H1 (cell line): ENCODE results near the gene POLN. TPM values are rescaled to one million over a fixed set of nuclear protein-coding genes. Genes with fewer than 3 reads are reported as not detected.

Experiments used
- CTCF ChIA-PET: fragments of 300-600 bp; sonication (Branson Sonifier 250); formaldehyde crosslinking; loops from one replicate; lab custom pipeline; 2021; ENCODE audit not compliant: partially characterized antibody; lab: Charles Lee
- POLR2A ChIA-PET: fragments of 300-600 bp; sonication (Branson Sonifier 250); formaldehyde crosslinking; loops from one replicate; lab custom pipeline; 2021; ENCODE audit warnings: inconsistent platforms; ENCODE audit not compliant: partially characterized antibody; lab: Charles Lee
- DNase-seq, 2 experiments: peaks; one replicate each; pipeline versions ENCODE4 v3.0.0 to v3.0.0-alpha.2; 2010 to 2022; ENCODE audit warnings: low spot score in 2 of 2, low read depth in 1 of 2, mixed read lengths in 1 of 2
- FAIRE-seq: peaks from 2 replicates; lab custom pipeline; 2011; peaks lifted over from hg19 to GRCh38; lab: Jason Lieb, UNC
- H2AFZ ChIP-seq: 2 replicates; pipeline ENCODE4 v1.8.1; 2012; ENCODE audit warnings: low read length, inconsistent platforms
- H2AK5ac ChIP-seq: 2 replicates; pipeline ENCODE4 v1.6.1; 2013; ENCODE audit warnings: low read depth, low read length
- H2BK120ac ChIP-seq: replicated peaks from 2 replicates; pipeline ENCODE3; 2013; ENCODE audit warnings: low read depth, low read length, inconsistent platforms
- H2BK12ac ChIP-seq: 2 replicates; pipeline ENCODE4 v1.6.1; 2013; ENCODE audit warnings: low read depth, low read length
- H2BK15ac ChIP-seq: 2 replicates; pipeline ENCODE4 v1.6.1; 2013; ENCODE audit warnings: low read length
- H2BK20ac ChIP-seq: 2 replicates; pipeline ENCODE4 v1.6.1; 2013; ENCODE audit warnings: low read length
- H2BK5ac ChIP-seq: 2 replicates; pipeline ENCODE4 v1.6.1; 2013; ENCODE audit warnings: low read depth, low read length
- H3K14ac ChIP-seq: 2 replicates; pipeline ENCODE4 v1.6.1; 2013; ENCODE audit warnings: inconsistent platforms; ENCODE audit not compliant: insufficient read length
- H3K18ac ChIP-seq: 2 replicates; pipeline ENCODE4 v1.6.1; 2013; ENCODE audit warnings: low read length; ENCODE audit errors: extremely low read depth
- H3K23ac ChIP-seq: 2 replicates; pipeline ENCODE4 v1.6.1; 2013; ENCODE audit warnings: inconsistent platforms; ENCODE audit not compliant: insufficient read length
- H3K23me2 ChIP-seq: 2 replicates; pipeline ENCODE4 v1.6.1; 2013; ENCODE audit warnings: low read depth, low read length
- H3K27ac ChIP-seq: 2 replicates; pipeline ENCODE4 v1.6.1; 2011; ENCODE audit warnings: low read depth, low read length, inconsistent platforms
- H3K27me3 ChIP-seq, 4 experiments: replicated peaks in 1 of 4; 1 replicate in 1 of 4; 2 replicates in 3 of 4; pipeline versions ENCODE4 v1.6.1 to v1.8.1; 2011 to 2013; ENCODE audit warnings: low read length in 3 of 4, mild to moderate bottlenecking in 3 of 4, inconsistent platforms in 2 of 4, mixed read lengths in 2 of 4, moderate library complexity in 1 of 4; ENCODE audit not compliant: control insufficient read depth in 3 of 4, insufficient read depth in 3 of 4; ENCODE audit errors: extremely low read depth in 1 of 4
- H3K36me3 ChIP-seq, 4 experiments: 2 replicates each; pipeline versions ENCODE4 v1.6.1 to v1.8.1; 2011 to 2013; ENCODE audit warnings: mild to moderate bottlenecking in 4 of 4, low read length in 3 of 4, moderate library complexity in 2 of 4, control low read depth in 1 of 4, inconsistent platforms in 1 of 4; ENCODE audit not compliant: insufficient read depth in 4 of 4, control insufficient read depth in 2 of 4
- H3K4ac ChIP-seq: replicated peaks from 2 replicates; pipeline ENCODE3; 2013; ENCODE audit warnings: low read length, low read depth, mixed read lengths, inconsistent platforms; ENCODE audit not compliant: insufficient read length
- H3K4me1 ChIP-seq, 4 experiments: replicated peaks in 1 of 4; 1 replicate in 1 of 4; 2 replicates in 3 of 4; pipeline versions ENCODE4 v1.6.1 to v1.8.1; 2011 to 2013; ENCODE audit warnings: low read length in 3 of 4, inconsistent platforms in 2 of 4, mixed read lengths in 1 of 4; ENCODE audit not compliant: insufficient read depth in 4 of 4, control insufficient read depth in 3 of 4
- H3K4me2 ChIP-seq, 2 experiments: 2 replicates each; pipeline versions ENCODE4 v1.6.1 to v1.8.1; 2011 to 2013; ENCODE audit warnings: low read depth in 2 of 2, low read length in 2 of 2, control low read depth in 1 of 2, inconsistent platforms in 1 of 2, mild to moderate bottlenecking in 1 of 2; ENCODE audit not compliant: insufficient read depth in 1 of 2
- H3K4me3 ChIP-seq, 4 experiments: fragments of 200-600, 300-600 bp in 1 of 4; sonication (generic), shearing (Covaris generic), sonication (Bioruptor Twin) in 1 of 4; 2 replicates each; pipeline versions ENCODE4 v1.5.1 to v1.8.1; 2011 to 2016; ENCODE audit warnings: low read length in 4 of 4, low read depth in 3 of 4, control low read depth in 2 of 4, inconsistent platforms in 2 of 4, mild to moderate bottlenecking in 2 of 4, mixed read lengths in 1 of 4, moderate library complexity in 1 of 4; ENCODE audit not compliant: insufficient read depth in 2 of 4; ENCODE audit errors: extremely low read depth in 1 of 4
- H3K56ac ChIP-seq: replicated peaks from 2 replicates; pipeline ENCODE3; 2013; ENCODE audit warnings: low read depth, mild to moderate bottlenecking, mixed read lengths, low read length, inconsistent platforms; ENCODE audit not compliant: insufficient read length
- H3K79me1 ChIP-seq: 2 replicates; pipeline ENCODE4 v1.6.1; 2013; ENCODE audit warnings: low read depth, low read length, control low read depth
- H3K79me2 ChIP-seq, 2 experiments: 2 replicates each; pipeline versions ENCODE4 v1.6.1 to v1.8.1; 2012 to 2013; ENCODE audit warnings: low read length in 2 of 2, mild to moderate bottlenecking in 2 of 2, inconsistent platforms in 1 of 2; ENCODE audit not compliant: insufficient read depth in 2 of 2, control insufficient read depth in 1 of 2
- H3K9ac ChIP-seq, 4 experiments: replicated peaks in 1 of 4; 1 replicate in 1 of 4; 2 replicates in 3 of 4; pipeline versions ENCODE4 v1.6.1 to v1.8.1; 2011 to 2013; ENCODE audit warnings: low read depth in 3 of 4, low read length in 3 of 4, control low read depth in 2 of 4, mild to moderate bottlenecking in 2 of 4, moderate library complexity in 2 of 4, inconsistent platforms in 1 of 4; ENCODE audit errors: extremely low read depth in 1 of 4
- H3K9me3 ChIP-seq, 2 experiments: 2 replicates each; pipeline versions ENCODE4 v1.6.1 to v1.8.1; 2012 to 2013; ENCODE audit warnings: mild to moderate bottlenecking in 2 of 2, moderate library complexity in 2 of 2, control low read depth in 1 of 2, inconsistent platforms in 1 of 2, low read depth in 1 of 2, low read length in 1 of 2, mixed read lengths in 1 of 2; ENCODE audit not compliant: insufficient read depth in 2 of 2
- H4K20me1 ChIP-seq, 2 experiments: replicated peaks in 1 of 2; 2 replicates each; pipeline versions ENCODE3 to v1.8.1; 2011 to 2013; ENCODE audit warnings: inconsistent platforms in 2 of 2, low read length in 2 of 2, mild to moderate bottlenecking in 1 of 2; ENCODE audit not compliant: insufficient read depth in 2 of 2, control insufficient read depth in 1 of 2
- H4K5ac ChIP-seq: 2 replicates; pipeline ENCODE4 v1.6.1; 2013; ENCODE audit warnings: low read length, low read depth, mixed read lengths, inconsistent platforms; ENCODE audit not compliant: insufficient read length
- H4K8ac ChIP-seq: 2 replicates; pipeline ENCODE4 v1.8.0; 2013; ENCODE audit warnings: mild to moderate bottlenecking, moderate library complexity, low read length, inconsistent platforms; ENCODE audit not compliant: insufficient read depth; ENCODE audit errors: extremely low read depth
- H4K91ac ChIP-seq: replicated peaks from 2 replicates; pipeline ENCODE3; 2013; ENCODE audit warnings: low read length, mixed read lengths, inconsistent platforms; ENCODE audit not compliant: insufficient read length
- ASH2L ChIP-seq: fragments of 200-600, 300-600 bp; sonication (generic); IDR thresholded peaks from one replicate; pipeline ENCODE4 v1.7.1; 2017; ENCODE audit warnings: low read length
- BRCA1 ChIP-seq: IDR thresholded peaks from 2 replicates; pipeline ENCODE4 v1.6.1; 2012; ENCODE audit warnings: low read depth, low read length, improper control_type of control experiment
- EGR1 ChIP-seq: IDR thresholded peaks from 2 replicates; pipeline ENCODE4 v1.6.1; 2011; ENCODE audit warnings: low read depth, low read length, borderline replicate concordance
- WGBS, 2 experiments: shearing (Covaris generic) in 1 of 2; methylation state at CpG; one replicate each; pipeline versions ENCODE4 v1.1.6 to v1.1.7; 2013 to 2015; ENCODE audit warnings: low lambda C conversion rate in 2 of 2, mixed read lengths in 2 of 2, inconsistent platforms in 1 of 2, low coverage in 1 of 2, missing lambda C conversion rate in 1 of 2; ENCODE audit not compliant: insufficient replicate concordance in 2 of 2, insufficient coverage in 1 of 2, insufficient read length in 1 of 2; ENCODE audit errors: extremely low coverage in 1 of 2, missing lambda C conversion rate in 1 of 2; 5-methylcytosine and 5-hydroxymethylcytosine counted together
- polyA plus RNA-seq, 7 experiments: library from polyadenylated mRNA; depleted of rRNA in 3 of 7; stranded (reverse) in 5 of 7; unstranded in 2 of 7; fragments of >200 nt in 5 of 7; fragments of 200-250 nt in 2 of 7; gene quantifications; 1 replicate in 5 of 7; 2 replicates in 1 of 7; 4 replicates in 1 of 7; pipeline versions ENCODE4 v1.2.1 to v1.2.3, GENCODE V29; 2011 to 2013; ENCODE audit warnings: missing spikeins in 2 of 7, mixed read lengths in 2 of 7
- total RNA-seq: library from RNA; stranded (reverse); fragmentation: NEBNext Ultra II Directional; extraction: Animal tissue kit (Norgen Biotek cat#: 25700); gene quantifications from 2 replicates; pipeline ENCODE4 v1.2.1, GENCODE V29; 2021
- TF ChIP-seq, protein P1 (sequence below), 3 experiments: IDR thresholded peaks; 1 replicate in 2 of 3; 2 replicates in 1 of 3; pipeline versions ENCODE4 v1.5.1 to v1.6.1; 2011; ENCODE audit warnings: low read length in 3 of 3, mild to moderate bottlenecking in 3 of 3, inconsistent platforms in 2 of 3, low read depth in 1 of 3, moderate library complexity in 1 of 3; ENCODE audit not compliant: insufficient read depth in 1 of 3; ENCODE audit errors: control extremely low read depth in 1 of 3

The POLN gene
- total and polyA plus RNA-seq, 2 of the 8 experiments (the other 6 are each of a cell fraction or from before 2014, with no cell fraction given): 0.98 to 1.5 TPM

DNA sequence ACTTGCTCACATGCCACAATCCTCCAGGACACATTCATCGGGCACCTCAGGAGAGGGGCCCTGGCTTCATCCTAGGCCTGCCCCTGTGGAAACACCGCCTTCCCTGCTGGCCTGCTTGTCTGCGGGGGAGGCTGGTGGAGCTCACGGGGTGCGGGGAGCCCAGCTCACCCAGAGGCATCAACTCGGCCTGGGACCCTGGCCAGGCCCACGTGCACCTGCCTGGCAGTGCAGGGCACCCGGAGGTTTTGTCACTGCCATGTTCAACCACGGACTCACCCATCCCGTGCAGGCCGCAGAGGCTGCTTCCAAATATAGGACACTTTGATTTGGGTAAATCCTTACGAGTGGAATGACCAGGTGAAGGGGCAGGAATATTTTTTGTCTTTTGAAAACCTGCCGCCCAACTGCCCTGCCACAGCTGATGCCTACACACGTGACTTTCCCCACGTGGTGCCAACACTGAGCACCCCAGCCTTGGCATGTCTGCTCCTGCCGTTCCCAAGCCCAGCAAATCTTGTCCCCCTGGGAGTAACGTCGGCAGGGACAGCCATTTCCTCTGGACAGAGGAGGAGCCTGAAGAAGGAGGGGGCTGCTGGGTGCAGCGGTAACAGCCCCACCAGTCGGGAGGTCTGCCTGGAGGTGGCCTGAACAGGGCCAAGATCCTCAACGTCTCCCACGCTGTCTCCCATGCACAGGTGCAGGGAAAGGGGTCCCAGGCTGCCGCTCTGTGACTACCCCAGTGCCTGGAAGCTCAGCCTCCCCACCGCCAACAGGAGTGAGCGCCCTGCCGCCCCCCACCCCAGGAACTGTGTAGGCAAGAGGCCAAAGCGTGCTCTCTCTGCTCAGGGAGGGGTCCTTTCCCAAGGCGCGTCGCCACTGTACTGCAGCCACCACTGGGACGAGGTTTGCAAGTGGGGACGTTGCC lies 11.5 kb upstream of the POLN start:
- Histone ChIP-seq H2BK12ac (no peak overlapping the region), H3K36me3 (peaks cover 0 to 5% (median 2%) of the 10 kb centered on the region in 4 experiments; a peak in 2 of 8 replicates), H3K79me2 (no peaks in the 10 kb centered on the region), H2AFZ (no peak overlapping the region), H3K79me1 (no peaks in the 10 kb centered on the region), H3K18ac (no peak overlapping the region), H2BK120ac (no peak overlapping the region), H3K56ac (no peak overlapping the region), H2BK15ac (no peak overlapping the region), H3K4ac (no peak overlapping the region), H3K4me3 (no peak overlapping the region), H3K4me2 (no peak overlapping the region), H3K23me2 (no peaks in the 10 kb centered on the region), H4K20me1 (peaks cover 0 to 5% of the 10 kb centered on the region in 2 experiments), H4K8ac (no peak overlapping the region), H3K27ac (no peak overlapping the region), H3K9me3 (no peaks in the 10 kb centered on the region), H3K23ac (no peak overlapping the region), H3K14ac (no peak overlapping the region), H2BK20ac (no peak overlapping the region), H4K91ac (no peak overlapping the region), H2BK5ac (0 out of 2 replicates have a peak overlapping the region, but pooled peaks have one; percentile 49), H3K4me1 (0 out of 7 replicates have a peak, but pooled peaks cover 0 to 4% (median 0%) of the 10 kb centered on the region in 4 experiments), H2AK5ac (no peak overlapping the region), H3K27me3 (no peaks in the 10 kb centered on the region), H4K5ac (no peak overlapping the region), H3K9ac (no peak overlapping the region; a peak in 1 of 7 replicates)
- POLR2A ChIA-PET: no interaction called here
- WGBS, 2 experiments: 88% methylated on average over 32 of the region's 32 CpGs; no CpG with 5 or more reads in 1 of the 2 experiments
- TF ChIP-seq BRCA1: no peak
- TF ChIP-seq EGR1: no peak
- TF ChIP-seq, protein P1, sequence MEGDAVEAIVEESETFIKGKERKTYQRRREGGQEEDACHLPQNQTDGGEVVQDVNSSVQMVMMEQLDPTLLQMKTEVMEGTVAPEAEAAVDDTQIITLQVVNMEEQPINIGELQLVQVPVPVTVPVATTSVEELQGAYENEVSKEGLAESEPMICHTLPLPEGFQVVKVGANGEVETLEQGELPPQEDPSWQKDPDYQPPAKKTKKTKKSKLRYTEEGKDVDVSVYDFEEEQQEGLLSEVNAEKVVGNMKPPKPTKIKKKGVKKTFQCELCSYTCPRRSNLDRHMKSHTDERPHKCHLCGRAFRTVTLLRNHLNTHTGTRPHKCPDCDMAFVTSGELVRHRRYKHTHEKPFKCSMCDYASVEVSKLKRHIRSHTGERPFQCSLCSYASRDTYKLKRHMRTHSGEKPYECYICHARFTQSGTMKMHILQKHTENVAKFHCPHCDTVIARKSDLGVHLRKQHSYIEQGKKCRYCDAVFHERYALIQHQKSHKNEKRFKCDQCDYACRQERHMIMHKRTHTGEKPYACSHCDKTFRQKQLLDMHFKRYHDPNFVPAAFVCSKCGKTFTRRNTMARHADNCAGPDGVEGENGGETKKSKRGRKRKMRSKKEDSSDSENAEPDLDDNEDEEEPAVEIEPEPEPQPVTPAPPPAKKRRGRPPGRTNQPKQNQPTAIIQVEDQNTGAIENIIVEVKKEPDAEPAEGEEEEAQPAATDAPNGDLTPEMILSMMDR (IDR thresholded peaks at IDR 0.05; ENCODE audit: control extremely low read depth in 1 of 3, insufficient read depth in 1 of 3, low read depth in 1 of 3, low read length in 3 of 3): no peak
- TF ChIP-seq ASH2L: no peak
- DNase-seq (no peak), FAIRE-seq (no peak)
- CTCF ChIA-PET: interaction anchor here (1.2 kb wide), 1 partner anchor 16 kb away, joined by 3 read pairs; no protein-coding TSS in a partner anchor
